Liver (tissue), 3 donors: ENCODE measurements around the gene CLPTM1L.

Experiments used
- EGR1 ChIP-seq, 2 donors: IDR thresholded peaks; 2 replicates each; pipeline ENCODE4 v1.6.1; 2016 to 2018; ENCODE audit warnings: antibody characterized with exemption in 2 of 2, low read depth in 2 of 2
- GABPA ChIP-seq, 2 donors: IDR thresholded peaks in 1 of 2; conservative IDR thresholded peaks in 1 of 2; 2 replicates each; pipeline ENCODE4 v1.6.1; 2016; ENCODE audit warnings: antibody characterized with exemption in 2 of 2, mild to moderate bottlenecking in 1 of 2, moderate library complexity in 1 of 2
- HNF4A ChIP-seq, 2 donors: conservative IDR thresholded peaks; 2 replicates each; pipeline ENCODE4 v1.6.1; 2016; ENCODE audit warnings: antibody characterized with exemption in 2 of 2, mild to moderate bottlenecking in 2 of 2
- JUND ChIP-seq, 2 donors: IDR thresholded peaks; 2 replicates each; pipeline ENCODE4 v1.6.1; 2016; ENCODE audit warnings: antibody characterized with exemption in 2 of 2
- RAD21 ChIP-seq, 2 donors: IDR thresholded peaks; 2 replicates each; pipeline ENCODE4 v1.6.1; 2016; ENCODE audit warnings: antibody characterized with exemption in 2 of 2, mild to moderate bottlenecking in 2 of 2
- RXRA ChIP-seq, 2 donors: IDR thresholded peaks; 2 replicates each; pipeline ENCODE4 v1.6.1; 2017 to 2018; ENCODE audit warnings: antibody characterized with exemption in 2 of 2, mild to moderate bottlenecking in 1 of 2
- SP1 ChIP-seq: IDR thresholded peaks from 2 replicates; pipeline ENCODE4 v1.6.1; 2018; ENCODE audit warnings: antibody characterized with exemption, mild to moderate bottlenecking
- TAF1 ChIP-seq: conservative IDR thresholded peaks from 2 replicates; pipeline ENCODE4 v1.6.1; 2016; ENCODE audit warnings: antibody characterized with exemption, mild to moderate bottlenecking
- YY1 ChIP-seq: IDR thresholded peaks from 2 replicates; pipeline ENCODE4 v1.6.1; 2016; ENCODE audit warnings: antibody characterized with exemption, mild to moderate bottlenecking
- TF ChIP-seq, protein P1 (sequence below): IDR thresholded peaks from 2 replicates; pipeline ENCODE4 v1.6.1; 2016; ENCODE audit warnings: antibody characterized with exemption
- TF ChIP-seq, protein P2 (sequence below): fragments of 150-350 bp; IDR thresholded peaks from 2 replicates; pipeline ENCODE4 v1.5.1; 2017; ENCODE audit warnings: improper control_type of control experiment, low read depth, low read length; ENCODE audit not compliant: missing input control
- TF ChIP-seq, protein P3 (sequence below): IDR thresholded peaks from 2 replicates; pipeline ENCODE4 v1.6.1; 2016; ENCODE audit warnings: antibody characterized with exemption
- TF ChIP-seq, protein P4 (sequence below): IDR thresholded peaks from 2 replicates; pipeline ENCODE4 v1.6.1; 2016; ENCODE audit warnings: antibody characterized with exemption
- TF ChIP-seq, protein P5 (sequence below): IDR thresholded peaks from 2 replicates; pipeline ENCODE4 v1.6.1; 2016; ENCODE audit warnings: antibody characterized with exemption, mild to moderate bottlenecking
- donor health status: healthy.
- donor health status: healthy.

DNA sequence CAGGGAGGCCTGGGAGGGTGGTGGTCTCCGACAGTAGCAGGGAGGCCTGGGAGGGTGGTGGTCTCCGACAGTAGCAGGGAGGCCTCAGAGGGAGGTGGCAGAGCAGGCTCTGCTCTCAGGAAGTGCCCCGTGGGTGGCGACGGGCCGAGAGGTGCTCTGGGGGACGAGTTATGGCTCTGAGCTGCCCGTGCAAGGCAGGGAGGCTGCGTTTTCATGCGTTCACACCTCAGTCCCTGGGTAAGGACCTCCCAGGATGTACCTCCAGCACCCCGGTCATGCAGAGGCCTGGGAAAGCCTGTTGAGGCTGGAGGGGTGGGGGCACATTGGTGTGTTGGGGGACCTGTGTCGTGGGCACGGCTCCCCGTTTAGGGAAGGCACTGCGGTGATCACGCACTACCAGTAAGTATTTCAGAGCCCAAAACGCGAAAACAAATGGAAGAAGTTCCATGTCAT, 37.4 kb upstream of the CLPTM1L start:
- TF ChIP-seq, protein P1, sequence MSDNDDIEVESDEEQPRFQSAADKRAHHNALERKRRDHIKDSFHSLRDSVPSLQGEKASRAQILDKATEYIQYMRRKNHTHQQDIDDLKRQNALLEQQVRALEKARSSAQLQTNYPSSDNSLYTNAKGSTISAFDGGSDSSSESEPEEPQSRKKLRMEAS, result no peak
- TF ChIP-seq JUND (IDR thresholded peaks at IDR 0.05) (no peak), TAF1 (no peak), HNF4A (conservative IDR thresholded peaks at IDR 0.05) (no peak), GABPA (IDR thresholded peaks at IDR 0.05 in 1 of 2, conservative IDR thresholded peaks at IDR 0.05 in 1 of 2) (no peak), YY1 (no peak), SP1 (no peak), RAD21 (IDR thresholded peaks at IDR 0.05) (no peak), RXRA (IDR thresholded peaks at IDR 0.05) (no peak), EGR1 (IDR thresholded peaks at IDR 0.05; ENCODE audit: low read depth in 2 of 2) (no peak)
- TF ChIP-seq, protein P2, sequence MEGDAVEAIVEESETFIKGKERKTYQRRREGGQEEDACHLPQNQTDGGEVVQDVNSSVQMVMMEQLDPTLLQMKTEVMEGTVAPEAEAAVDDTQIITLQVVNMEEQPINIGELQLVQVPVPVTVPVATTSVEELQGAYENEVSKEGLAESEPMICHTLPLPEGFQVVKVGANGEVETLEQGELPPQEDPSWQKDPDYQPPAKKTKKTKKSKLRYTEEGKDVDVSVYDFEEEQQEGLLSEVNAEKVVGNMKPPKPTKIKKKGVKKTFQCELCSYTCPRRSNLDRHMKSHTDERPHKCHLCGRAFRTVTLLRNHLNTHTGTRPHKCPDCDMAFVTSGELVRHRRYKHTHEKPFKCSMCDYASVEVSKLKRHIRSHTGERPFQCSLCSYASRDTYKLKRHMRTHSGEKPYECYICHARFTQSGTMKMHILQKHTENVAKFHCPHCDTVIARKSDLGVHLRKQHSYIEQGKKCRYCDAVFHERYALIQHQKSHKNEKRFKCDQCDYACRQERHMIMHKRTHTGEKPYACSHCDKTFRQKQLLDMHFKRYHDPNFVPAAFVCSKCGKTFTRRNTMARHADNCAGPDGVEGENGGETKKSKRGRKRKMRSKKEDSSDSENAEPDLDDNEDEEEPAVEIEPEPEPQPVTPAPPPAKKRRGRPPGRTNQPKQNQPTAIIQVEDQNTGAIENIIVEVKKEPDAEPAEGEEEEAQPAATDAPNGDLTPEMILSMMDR, result no peak
- TF ChIP-seq, protein P3, sequence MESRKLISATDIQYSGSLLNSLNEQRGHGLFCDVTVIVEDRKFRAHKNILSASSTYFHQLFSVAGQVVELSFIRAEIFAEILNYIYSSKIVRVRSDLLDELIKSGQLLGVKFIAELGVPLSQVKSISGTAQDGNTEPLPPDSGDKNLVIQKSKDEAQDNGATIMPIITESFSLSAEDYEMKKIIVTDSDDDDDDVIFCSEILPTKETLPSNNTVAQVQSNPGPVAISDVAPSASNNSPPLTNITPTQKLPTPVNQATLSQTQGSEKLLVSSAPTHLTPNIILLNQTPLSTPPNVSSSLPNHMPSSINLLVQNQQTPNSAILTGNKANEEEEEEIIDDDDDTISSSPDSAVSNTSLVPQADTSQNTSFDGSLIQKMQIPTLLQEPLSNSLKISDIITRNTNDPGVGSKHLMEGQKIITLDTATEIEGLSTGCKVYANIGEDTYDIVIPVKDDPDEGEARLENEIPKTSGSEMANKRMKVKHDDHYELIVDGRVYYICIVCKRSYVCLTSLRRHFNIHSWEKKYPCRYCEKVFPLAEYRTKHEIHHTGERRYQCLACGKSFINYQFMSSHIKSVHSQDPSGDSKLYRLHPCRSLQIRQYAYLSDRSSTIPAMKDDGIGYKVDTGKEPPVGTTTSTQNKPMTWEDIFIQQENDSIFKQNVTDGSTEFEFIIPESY, result no peak
- TF ChIP-seq, protein P4, sequence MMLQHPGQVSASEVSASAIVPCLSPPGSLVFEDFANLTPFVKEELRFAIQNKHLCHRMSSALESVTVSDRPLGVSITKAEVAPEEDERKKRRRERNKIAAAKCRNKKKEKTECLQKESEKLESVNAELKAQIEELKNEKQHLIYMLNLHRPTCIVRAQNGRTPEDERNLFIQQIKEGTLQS, result no peak
- TF ChIP-seq, protein P5, sequence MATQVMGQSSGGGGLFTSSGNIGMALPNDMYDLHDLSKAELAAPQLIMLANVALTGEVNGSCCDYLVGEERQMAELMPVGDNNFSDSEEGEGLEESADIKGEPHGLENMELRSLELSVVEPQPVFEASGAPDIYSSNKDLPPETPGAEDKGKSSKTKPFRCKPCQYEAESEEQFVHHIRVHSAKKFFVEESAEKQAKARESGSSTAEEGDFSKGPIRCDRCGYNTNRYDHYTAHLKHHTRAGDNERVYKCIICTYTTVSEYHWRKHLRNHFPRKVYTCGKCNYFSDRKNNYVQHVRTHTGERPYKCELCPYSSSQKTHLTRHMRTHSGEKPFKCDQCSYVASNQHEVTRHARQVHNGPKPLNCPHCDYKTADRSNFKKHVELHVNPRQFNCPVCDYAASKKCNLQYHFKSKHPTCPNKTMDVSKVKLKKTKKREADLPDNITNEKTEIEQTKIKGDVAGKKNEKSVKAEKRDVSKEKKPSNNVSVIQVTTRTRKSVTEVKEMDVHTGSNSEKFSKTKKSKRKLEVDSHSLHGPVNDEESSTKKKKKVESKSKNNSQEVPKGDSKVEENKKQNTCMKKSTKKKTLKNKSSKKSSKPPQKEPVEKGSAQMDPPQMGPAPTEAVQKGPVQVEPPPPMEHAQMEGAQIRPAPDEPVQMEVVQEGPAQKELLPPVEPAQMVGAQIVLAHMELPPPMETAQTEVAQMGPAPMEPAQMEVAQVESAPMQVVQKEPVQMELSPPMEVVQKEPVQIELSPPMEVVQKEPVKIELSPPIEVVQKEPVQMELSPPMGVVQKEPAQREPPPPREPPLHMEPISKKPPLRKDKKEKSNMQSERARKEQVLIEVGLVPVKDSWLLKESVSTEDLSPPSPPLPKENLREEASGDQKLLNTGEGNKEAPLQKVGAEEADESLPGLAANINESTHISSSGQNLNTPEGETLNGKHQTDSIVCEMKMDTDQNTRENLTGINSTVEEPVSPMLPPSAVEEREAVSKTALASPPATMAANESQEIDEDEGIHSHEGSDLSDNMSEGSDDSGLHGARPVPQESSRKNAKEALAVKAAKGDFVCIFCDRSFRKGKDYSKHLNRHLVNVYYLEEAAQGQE, result no peak
